GM21360 (cell line): ENCODE results near the gene MEGF9.

Experiments
- ATAC-seq: cut with Tn5 transposase; IDR thresholded peaks from one replicate; pipeline ENCODE4 v1.9.1; 2021; ENCODE audit warnings: mild to moderate bottlenecking, moderate library complexity; ENCODE audit not compliant: unreplicated experiment

MEGF9 gene

DNA sequence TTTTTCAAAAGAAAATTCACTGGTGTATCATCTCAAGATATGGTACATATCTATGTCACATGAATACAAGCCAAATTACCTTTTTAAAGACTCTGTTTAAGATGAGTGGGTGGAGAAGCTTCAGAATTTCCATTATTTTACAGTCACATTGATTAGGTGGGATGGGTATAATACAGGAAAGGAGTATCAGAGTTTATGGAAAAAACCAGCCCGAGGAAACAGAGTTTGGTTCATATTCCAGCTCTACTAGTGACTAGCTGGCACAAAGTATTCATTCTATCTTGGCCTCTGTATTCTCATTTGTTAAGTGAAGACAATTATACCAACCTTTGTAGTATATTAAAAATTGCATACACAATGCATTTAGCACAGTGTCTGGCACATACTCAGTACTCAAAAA is 87.8 kb downstream of the MEGF9 start:
- no peak for ATAC-seq

DNA sequence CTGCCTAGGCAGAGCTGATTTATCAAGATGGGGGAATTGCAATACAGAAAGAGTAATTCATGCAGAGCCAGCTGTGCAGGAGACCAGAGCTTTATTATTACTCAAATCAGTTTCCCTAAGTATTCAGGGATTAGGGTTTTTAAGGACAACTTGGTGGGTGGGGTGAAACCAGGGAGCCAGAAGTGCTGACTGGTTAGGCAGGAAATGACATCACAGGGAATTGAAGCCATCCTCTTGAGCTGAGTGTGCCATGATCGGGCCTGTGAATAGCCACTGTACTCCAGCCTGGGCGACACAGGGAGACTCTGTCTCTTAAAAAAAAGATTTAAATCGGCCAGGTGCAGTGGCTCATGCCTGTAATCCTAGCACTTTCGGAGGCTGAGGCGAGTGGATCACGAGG is 89.0 kb downstream of the MEGF9 start:
- no peak for ATAC-seq

DNA sequence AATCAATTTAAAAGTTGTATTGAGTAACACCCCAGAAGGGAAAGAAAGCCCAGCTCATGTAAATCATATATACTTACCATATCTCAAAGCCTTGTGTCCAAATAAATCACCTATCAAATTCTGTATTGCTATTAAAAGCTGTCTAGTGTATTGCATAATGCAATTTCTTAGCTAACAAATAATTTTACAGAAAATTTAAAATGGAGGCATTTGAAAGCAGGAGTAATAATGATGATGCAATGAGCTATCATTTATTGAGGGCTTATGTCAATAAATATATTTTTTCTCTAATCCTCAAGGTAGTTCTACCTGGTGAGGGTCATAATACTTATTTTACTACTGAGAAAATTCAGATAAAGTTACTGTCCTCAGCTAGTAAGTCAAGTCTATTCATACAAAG is 91.5 kb downstream of the MEGF9 start:
- no peak for ATAC-seq

DNA sequence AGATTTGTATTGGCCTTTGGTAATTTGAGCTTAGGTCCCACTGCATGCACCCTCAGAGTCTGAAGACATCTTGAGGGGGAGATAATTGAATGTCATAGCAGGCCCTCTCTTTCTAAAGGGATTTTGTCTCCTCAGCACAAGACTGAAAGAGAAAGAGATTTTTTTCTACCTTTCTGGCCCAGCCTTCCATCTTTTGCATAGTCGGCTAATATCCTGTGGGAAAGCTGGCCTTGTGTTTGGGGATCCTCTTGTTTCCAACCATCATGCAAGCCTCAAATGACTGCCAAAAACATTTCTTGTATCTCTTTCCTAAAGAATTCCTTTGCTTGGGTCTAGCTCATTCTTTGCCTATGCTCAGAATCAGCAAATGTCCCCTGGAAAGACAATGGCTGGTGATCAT is 92.3 kb downstream of the MEGF9 start:
- no peak for ATAC-seq

DNA sequence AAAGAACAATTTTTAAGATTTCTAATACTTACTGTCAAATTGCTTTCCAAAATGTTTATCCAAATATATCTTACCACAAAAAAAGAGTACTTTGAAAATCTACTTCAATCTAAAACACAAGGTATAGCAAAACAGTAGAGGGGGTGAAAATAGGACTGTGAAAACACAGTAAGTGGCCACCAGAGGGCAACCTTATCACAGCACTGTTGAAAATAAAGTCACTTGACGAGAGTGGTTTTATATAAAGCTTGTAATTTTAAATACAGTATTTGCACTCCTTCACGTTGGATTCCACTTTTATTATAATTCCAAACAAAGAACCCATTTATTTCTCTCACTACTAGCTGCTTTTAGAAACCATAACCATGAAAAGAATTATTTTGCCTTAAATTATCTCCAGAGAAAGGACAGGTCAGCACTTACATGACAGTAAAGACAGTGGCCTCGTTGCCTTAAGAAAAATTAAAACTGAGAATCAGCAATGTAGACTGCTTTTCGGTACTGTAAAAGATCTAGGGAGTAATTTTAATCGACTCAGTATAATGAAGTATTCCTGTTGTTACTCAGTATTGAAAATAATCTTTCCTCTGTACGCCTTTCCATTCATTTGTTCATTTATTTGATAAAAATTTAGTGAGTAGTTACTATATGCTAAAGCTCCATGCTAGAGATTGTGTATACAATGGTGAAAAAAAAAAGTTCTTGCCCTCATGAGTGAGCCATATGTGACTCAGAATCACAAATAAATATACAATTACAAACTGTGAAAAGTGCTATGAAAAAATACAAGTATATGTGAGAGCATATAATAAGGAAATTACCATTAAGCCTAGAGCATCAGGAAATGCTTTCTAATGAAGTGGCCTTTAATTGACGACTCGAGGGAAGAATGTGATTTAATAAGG is 94.3 kb downstream of the MEGF9 start:
- ATAC-seq, result no peak

DNA sequence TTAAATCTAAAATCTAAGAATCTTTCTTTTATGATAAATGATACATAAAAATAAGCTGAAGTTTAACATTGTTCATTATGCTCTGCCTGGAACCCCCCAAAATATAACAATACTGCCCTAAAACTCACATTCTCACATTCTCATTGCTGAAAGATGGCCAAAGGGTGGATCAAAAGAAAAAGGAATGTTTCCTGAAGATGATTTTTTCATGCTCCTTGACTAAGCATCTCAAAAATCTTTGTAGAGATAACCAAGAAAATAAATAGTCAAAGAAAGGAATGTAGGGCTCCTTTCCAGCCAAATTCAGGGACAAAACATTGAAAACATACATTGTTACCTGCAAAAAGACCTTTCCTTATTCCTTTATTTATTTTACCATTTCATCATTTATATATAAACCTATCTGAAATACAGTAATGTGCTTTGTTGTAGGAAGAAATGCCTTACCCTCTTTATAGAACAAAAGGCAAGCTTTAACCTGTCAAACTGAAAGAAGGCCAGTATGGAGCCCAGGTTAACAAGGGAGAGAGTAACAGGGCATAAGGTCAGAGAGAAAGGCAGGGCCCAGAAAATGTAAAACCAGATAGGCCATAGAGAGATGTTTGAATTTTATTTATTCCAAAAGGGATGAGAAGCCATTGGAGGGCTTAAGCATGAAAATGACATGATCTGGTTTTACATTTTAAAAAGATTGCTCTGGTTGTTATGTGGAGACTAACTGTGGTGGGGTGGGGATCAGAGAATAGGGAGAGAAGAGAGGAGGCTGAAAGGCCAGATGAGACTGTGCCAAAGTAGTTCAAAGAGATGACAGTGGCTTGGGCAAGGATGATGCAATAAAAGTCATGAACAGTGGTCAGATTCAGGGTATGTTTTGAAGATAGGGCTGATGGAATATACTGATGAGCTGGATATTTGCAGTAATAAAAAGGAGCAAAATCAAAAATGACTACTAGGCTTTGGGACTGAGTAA is 97.0 kb downstream of the MEGF9 start:
- no peak for ATAC-seq

DNA sequence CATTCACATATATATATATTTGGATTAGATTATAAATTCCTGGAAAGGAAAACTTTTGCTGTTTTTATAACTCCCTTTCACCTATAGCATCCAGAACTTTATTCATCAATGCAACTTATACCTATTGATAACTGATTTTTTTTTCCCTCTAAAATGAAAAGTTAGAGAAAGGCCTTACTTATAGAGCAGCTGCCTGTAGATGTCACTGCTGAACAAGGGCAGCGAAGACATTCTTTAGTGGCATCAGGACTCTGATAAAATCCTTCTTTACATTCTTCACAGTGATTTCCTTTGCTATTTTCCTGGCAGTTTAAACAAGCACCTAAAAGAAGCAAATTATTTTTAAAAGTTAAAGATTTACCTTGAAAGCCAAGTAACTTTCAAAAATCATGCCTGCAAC is 102.1 kb downstream of the MEGF9 start:
- ATAC-seq, result no peak

DNA sequence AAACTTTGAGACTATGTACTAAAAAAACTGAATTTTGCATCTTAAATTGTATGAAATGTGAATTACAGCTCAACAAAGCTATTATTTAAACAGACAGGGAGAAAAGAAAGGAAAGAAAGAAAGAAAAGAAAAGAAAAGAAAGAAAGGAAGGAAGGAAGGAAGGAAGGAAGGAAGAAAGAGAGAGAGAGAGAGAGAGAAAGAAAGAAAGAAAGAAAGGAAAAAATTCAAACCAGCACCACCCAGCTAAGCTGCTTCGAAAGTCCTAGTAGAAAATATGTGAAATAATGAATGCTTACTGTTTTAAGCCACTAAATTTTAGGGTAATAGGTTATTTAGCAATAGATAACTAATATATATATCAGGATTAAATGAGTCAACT is 102.6 kb downstream of the MEGF9 start:
- no peak for ATAC-seq

DNA sequence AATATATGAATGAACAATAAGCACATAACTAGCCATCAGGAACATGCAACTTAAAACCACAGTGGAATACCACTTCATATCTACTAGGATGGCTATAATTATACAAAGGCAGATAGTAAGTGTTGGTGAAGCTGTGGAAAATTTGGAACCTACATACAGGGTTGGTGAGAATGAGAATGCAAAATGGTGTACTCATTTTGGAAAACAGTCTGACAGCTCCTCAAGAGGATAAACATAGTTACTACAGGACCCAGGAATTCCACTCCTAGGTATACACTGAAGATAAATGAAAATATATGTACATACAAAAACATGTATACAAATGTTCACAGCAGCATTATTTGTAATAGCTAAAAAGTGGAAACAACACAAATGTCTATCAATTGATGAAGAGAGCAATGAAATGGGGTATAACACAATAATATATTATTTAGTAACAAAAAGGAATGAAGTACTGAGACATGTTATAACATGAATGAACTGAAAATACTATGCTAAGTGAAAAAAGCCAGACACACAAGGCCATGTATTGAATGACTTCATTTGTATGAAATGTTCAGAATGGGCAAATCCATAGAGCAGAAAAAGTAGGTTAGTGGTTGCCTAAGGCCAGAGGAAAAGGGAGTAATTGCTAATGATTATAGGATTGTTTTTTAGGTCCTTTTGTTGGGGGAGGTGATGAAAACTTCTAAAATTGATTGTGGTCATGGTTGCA is 103.1 kb downstream of the MEGF9 start:
- ATAC-seq, result no peak

DNA sequence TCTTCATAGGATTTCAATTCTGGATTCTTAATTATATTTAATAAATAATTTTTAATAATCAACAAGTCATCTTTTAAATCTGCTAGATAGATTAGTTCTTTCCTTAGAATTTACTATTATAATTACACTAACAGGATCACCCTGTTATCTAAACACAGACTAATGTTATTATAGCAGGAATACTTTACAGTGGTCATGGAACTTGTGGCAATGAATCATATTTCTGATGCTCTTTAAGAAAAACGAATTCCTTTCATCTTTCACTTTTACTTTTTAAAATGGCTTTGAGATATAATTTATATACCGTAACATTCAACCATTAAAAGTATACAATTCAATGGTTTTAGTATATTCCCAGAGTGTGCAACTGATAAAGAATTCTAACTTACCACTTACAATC is 104.6 kb downstream of the MEGF9 start:
- no peak for ATAC-seq

DNA sequence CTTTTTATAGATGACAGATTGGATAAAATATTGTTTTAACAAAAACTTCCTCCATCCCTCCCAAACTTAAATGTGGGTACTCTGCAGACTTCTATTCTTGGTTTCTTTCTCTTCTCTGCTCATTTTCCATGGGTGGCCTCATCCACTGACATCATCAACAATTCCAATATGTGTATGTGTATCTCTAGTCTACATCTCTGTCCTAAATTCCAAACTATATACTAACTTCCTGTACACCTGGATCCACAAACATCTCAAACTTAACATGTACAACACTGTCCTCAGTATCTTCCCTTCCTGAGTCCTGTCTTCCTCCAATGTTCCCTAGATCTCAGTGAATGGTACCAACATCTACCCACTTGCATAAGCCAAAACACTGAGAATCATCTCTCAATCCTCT is 105.8 kb downstream of the MEGF9 start:
- ATAC-seq, result no peak

DNA sequence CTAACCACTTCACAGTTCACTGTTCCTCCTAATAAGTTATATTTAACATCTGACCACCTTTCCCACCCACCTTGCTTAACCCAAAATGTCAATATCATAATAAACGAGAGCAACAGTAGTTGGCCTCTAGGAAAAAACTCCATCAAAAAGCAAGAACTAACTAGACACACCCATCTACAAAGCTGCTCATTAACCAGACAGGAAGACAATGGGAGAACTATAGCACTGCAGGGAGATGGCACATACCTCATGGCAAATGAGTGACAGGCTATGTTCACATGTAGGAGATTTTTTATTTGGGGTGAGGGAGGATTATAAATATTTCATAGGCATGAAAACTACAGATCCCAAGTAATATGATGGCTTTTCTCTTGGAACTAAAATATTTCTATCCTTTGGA is 110.7 kb downstream of the MEGF9 start:
- no peak for ATAC-seq

DNA sequence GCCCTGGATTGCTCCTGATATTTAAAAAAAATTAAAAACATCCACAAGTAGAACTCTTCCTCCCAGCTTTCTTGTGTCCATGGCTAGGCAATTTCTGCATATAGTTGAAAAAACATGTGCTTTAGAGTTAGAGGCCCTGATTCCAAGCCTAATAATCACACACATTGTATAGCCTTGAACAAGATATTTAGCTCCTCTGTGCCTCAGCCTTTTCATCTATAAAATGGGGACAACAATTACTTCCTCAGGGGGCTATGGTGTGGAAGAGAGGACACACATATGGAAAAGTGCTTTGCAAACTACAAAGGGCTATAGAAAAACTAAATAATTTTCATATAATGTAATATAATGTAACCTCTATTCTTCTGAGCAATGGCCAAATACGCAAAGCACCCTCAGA is 111.3 kb downstream of the MEGF9 start:
- no peak for ATAC-seq

DNA sequence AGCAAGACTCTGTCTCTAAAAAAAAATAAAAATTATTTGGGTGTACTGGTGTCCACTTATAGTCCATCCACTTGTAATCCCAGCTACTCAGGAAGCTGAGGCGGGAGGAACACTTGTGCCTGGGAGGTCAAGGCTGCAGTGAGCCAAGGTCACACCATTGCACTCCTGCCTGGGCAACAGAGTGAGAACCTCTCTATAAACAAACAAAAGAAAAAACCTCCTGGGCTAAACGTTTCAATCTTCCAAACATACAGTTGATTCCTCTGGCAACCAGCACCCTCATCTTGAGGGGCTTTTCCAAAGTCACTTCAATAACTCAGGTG is 120.4 kb downstream of the MEGF9 start:
- no peak for ATAC-seq

DNA sequence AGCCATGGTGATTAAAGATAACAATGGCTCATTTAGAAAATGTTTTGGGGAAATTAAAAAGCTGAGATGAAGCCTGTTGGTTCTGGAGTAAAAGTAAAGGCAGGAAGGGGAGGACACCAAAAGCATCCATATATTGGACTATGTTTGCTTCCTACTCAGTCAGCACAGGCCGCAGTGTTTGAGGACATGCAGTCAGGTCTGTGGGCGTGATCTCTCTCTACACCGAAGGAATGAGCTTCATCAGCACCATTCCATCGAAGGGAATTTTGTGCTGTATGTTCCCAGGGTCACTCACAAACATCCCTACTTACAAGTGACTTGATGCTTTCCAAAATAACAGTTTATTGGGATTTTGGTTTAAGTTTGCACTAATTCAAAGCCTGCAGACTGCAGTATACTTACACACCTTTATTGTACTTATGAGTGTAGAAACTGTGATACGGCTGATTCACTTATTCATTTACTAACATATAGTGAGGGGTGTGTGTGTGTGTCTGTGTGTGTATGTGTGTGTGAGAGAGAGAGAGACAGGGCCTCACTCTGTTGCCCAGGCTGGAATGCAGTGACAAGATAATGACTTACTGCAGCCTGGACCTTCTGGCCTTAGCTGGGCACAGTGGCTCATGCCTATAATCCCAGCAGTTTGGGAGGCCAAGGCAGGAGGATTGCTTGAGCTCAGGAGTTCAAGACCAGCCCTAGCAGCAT is 120.9 kb downstream of the MEGF9 start:
- ATAC-seq, result no peak

DNA sequence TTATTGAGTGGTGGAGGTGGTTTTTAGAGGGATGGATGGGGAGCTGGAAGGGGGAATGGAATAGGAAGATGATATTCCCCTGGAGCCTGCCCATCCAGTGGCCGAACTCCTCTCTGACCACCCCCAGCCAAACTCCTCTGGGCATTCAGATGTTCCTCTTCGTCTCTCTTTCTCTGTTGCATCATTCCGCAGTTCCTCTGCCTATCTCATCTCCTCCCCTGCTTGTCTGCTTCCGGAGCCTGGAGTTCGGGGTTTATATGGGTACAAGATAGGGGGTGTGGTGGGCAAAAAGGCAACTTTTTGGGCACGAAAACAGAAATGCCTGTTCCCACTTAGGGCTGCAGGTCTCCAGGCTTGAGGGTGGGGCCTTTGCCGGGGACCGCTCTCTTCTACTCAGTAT is 122.1 kb downstream of the MEGF9 start:
- no peak for ATAC-seq

DNA sequence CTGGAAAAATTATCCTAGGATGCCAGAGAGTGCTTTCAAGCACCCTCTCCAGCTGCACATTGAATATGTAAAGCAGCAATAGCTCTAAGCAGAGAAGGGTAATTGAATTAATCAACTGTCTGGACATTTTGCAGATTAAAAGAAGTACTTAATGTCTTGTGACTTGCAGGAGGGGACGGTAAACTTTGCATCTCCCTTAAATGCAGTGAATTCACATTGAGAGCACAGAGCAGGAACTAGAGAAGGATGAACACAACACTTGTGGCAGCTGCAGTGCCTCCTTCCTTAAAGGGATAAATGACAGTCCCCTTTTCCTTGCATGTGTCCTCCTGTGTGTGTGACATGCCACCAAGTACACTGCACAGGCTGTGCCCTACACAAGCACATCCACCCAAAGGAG is 126.9 kb downstream of the MEGF9 start:
- ATAC-seq, result no peak

DNA sequence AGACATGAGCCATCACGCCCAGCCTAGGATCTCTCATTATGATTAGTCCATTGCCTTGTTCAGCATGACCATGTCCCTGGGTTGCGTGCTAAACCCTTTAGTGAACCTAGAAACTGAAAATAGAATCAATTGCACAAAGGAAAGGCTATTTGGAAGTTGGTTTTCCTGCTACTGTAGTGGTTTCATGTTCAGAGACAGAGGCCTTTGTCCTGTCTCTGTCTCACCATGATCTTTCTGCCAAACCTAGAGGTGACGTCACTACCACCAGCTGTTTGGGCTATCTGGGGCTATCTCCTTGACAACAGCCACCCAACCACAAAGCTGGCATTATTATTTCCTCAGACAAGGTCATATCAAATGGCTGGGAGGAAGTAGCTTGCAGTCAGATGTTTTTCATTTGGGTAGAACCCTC is 130.3 kb downstream of the MEGF9 start:
- peak; percentile 36 for ATAC-seq

DNA sequence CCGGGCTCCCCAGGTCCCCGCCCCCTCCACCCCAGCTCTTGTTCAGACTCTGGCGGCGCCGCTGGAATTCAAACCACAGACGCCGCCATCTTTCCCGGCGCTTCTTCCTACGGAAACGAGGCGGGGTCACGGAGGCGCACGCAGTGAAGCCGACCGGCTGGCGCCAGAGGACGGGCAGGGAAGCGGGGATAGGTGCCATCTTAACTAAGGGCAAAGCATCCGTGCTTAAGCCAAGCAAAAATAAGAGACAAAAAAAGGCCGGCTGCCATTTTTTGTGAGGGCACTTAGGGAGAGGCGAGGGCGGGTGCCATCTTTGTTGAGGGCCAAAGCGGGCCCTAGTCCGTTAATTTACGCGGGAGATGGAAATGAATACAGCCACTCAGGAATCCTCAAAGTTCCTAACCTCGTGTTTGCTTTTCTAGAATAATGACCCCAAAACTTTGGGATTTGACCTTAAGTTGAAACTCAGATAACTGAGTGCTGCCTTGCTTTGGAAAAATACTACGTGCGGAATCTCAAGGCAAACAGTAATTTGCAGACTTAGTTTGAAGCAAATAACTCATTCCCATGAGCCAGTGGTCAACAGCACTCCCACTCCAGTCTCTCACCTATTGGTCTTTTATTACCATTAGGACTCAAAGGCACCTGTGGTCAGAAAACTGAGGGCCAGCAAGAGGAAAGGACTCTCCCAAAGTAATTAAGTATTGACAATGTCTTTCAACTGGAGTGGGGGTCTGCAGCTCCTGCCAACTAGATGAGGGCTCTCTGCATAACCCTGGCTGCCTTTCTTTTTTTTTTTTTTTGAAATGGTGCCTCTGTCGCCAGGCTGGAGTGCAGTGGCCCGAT is 134.0 kb downstream of the MEGF9 start, which contains the start of gene CDK5RAP2:
Gene CDK5RAP2 (minus strand): TSS at position 117 of the 846 bp plus-strand sequence. CDS start 189 bp downstream, outside the sequence.
- ATAC-seq, result peak; percentile 95
